Loucy (cell line): Measurements from ENCODE around the gene RPTOR.

ENCODE experiments used
- H2AFZ ChIP-seq: fragments of 200-600 bp; sonication (generic); 2 replicates; pipeline ENCODE4 v1.6.0; 2016; ENCODE audit warnings: antibody characterized with exemption, mild to moderate bottlenecking, low read length, moderate library complexity
- H3F3A ChIP-seq: fragments of 200-600 bp; 2 replicates; pipeline ENCODE4 v1.6.0; 2016; ENCODE audit warnings: antibody characterized with exemption, low read depth, mild to moderate bottlenecking
- H3K27me3 ChIP-seq: fragments of 200-600 bp; sonication (generic); 2 replicates; pipeline ENCODE4 v1.6.1; 2014; ENCODE audit warnings: low read length, mild to moderate bottlenecking; ENCODE audit not compliant: insufficient read depth, poor library complexity, severe bottlenecking
- H3K36me3 ChIP-seq: fragments of 200-600 bp; sonication (generic); 2 replicates; pipeline ENCODE4 v1.6.1; 2016; ENCODE audit warnings: low read length; ENCODE audit not compliant: insufficient read depth
- H3K4me1 ChIP-seq: fragments of 200-600 bp; sonication (generic); 2 replicates; pipeline ENCODE4 v1.5.1; 2014; ENCODE audit warnings: low read length, mild to moderate bottlenecking; ENCODE audit not compliant: insufficient read depth, poor library complexity, severe bottlenecking
- H3K4me2 ChIP-seq: fragments of 200-600 bp; sonication (generic); 2 replicates; pipeline ENCODE4 v1.6.0; 2014; ENCODE audit warnings: antibody characterized with exemption, low read length, low read depth, mild to moderate bottlenecking; ENCODE audit not compliant: poor library complexity, severe bottlenecking
- H3K4me3 ChIP-seq: fragments of 200-600 bp; sonication (generic); 2 replicates; pipeline ENCODE4 v1.5.1; 2014; ENCODE audit warnings: low read length, mild to moderate bottlenecking, mixed read lengths; ENCODE audit not compliant: poor library complexity, severe bottlenecking
- H3K79me2 ChIP-seq: fragments of 200-600 bp; sonication (generic); 2 replicates; pipeline ENCODE4 v1.6.1; 2014; ENCODE audit warnings: low read length; ENCODE audit not compliant: insufficient read depth
- H3K9ac ChIP-seq: fragments of 200-600 bp; sonication (generic); 2 replicates; pipeline ENCODE4 v1.6.0; 2014; ENCODE audit warnings: mild to moderate bottlenecking, low read depth, low read length, moderate library complexity; ENCODE audit not compliant: poor library complexity, severe bottlenecking
- H3K9me2 ChIP-seq: fragments of 200-600 bp; sonication (generic); replicated peaks from 2 replicates; pipeline ENCODE4 v1.6.1; 2016; ENCODE audit warnings: low read depth, low read length, mixed read lengths
- H3K9me3 ChIP-seq: fragments of 200-600 bp; sonication (generic); 2 replicates; pipeline ENCODE4 v1.6.1; 2014; ENCODE audit warnings: mild to moderate bottlenecking, antibody characterized with exemption, low read length, low read depth; ENCODE audit not compliant: insufficient read depth
- H4K20me1 ChIP-seq: fragments of 200-600 bp; sonication (generic); 2 replicates; pipeline ENCODE4 v1.6.0; 2014; ENCODE audit warnings: antibody characterized with exemption, low read length, mild to moderate bottlenecking; ENCODE audit not compliant: insufficient read depth, poor library complexity, severe bottlenecking
- CTCF ChIP-seq: fragments of 200-600 bp; sonication (generic); conservative IDR thresholded peaks from 2 replicates; pipeline ENCODE4 v1.5.1; 2014; ENCODE audit warnings: mild to moderate bottlenecking, antibody characterized with exemption, low read length
- EZH2phosphoT487 ChIP-seq: fragments of 200-600 bp; IDR thresholded peaks from 2 replicates; pipeline ENCODE4 v1.6.1; 2018; ENCODE audit warnings: antibody characterized with exemption, mild to moderate bottlenecking, moderate library complexity, borderline replicate concordance

The RPTOR gene

GRCh38 chr17:80990921-80991644 is 446.4 kb downstream of the RPTOR start:
- peaks cover 8% of the 10 kb centered on the region for H4K20me1 ChIP-seq
- no peaks in the 10 kb centered on the region for H3F3A ChIP-seq
- peaks cover 17% of the 10 kb centered on the region for H3K4me1 ChIP-seq

GRCh38 chr17:80991645-80992076 is 447.0 kb downstream of the RPTOR start, which contains the start of gene CHMP6:
Gene CHMP6, plus strand, starts transcription at chr17:80991841. Its CDS starts 78 bp downstream, at chr17:80991919.
- Histone ChIP-seq H2AFZ (peak within 1 kb of the TSS; percentile 99), H3K9me2 (no peaks in the 10 kb centered on the region), H3K9ac (peak within 1 kb of the TSS; percentile 81), H3K4me1 (peaks cover 17% of the 10 kb centered on the region), H3K4me2 (peak within 1 kb of the TSS; percentile 100), H3K36me3 (peaks cover 6% of the 10 kb centered on the region; the same call in 1 of the 2 replicates), H3K27me3 (no peaks in the 10 kb centered on the region), H3K4me3 (peak within 1 kb of the TSS; percentile 98), H3K9me3 (no peaks in the 10 kb centered on the region), H4K20me1 (peaks cover 8% of the 10 kb centered on the region), H3F3A (no peaks in the 10 kb centered on the region), H3K79me2 (peaks cover 21% of the 10 kb centered on the region)
- TF ChIP-seq EZH2phosphoT487 (no peak), CTCF (0 out of 2 replicates have a peak, but pooled peaks have one; percentile 11)

More at GRCh38 chr17:80990921-80991644, 446.4 kb downstream of the RPTOR start:
- Histone ChIP-seq H3K9me2 (no peaks in the 10 kb centered on the region), H3K27me3 (no peaks in the 10 kb centered on the region), H3K36me3 (peaks cover under 1% of the 10 kb centered on the region; the same call in 1 of the 2 replicates), H3K4me3 (peak overlapping the region; percentile 98), H3K9me3 (no peaks in the 10 kb centered on the region), H3K9ac (peak overlapping the region; percentile 81), H3K79me2 (peaks cover 21% of the 10 kb centered on the region), H3K4me2 (peak overlapping the region; percentile 100), H2AFZ (peak overlapping the region; percentile 99)
- TF ChIP-seq EZH2phosphoT487 (no peak), CTCF (no peak; the same call in 1 of the 2 replicates)

- Histone ChIP-seq H3K9me2 (no peaks in the 10 kb centered on the region), H3F3A (no peaks in the 10 kb centered on the region), H3K4me3 (peak overlapping the region; percentile 98), H4K20me1 (peaks cover 8% of the 10 kb centered on the region), H2AFZ (peak overlapping the region; percentile 99; the same call in 1 of the 2 replicates), H3K27me3 (no peaks in the 10 kb centered on the region), H3K79me2 (peaks cover 21% of the 10 kb centered on the region), H3K36me3 (peaks cover 12% of the 10 kb centered on the region; the same call in 1 of the 2 replicates), H3K9me3 (no peaks in the 10 kb centered on the region), H3K9ac (peak overlapping the region; percentile 81), H3K4me2 (peak overlapping the region; percentile 100), H3K4me1 (peaks cover 17% of the 10 kb centered on the region)
- no peak for TF ChIP-seq EZH2phosphoT487
Observed at GRCh38 chr17:80992077-80992947, 447.7 kb downstream of the RPTOR start.
